ENCODE data around the gene SHB. TPM values are rescaled to one million over a fixed set of nuclear protein-coding genes. Genes with fewer than 3 reads are reported as not detected.
A peak's percentile ranks its signal among the peaks of the same experiment; 100 is the strongest.

Gene SHB
- total RNA-seq, 2 donors from 2014 or later = 25.2 to 29.3 TPM

DNA sequence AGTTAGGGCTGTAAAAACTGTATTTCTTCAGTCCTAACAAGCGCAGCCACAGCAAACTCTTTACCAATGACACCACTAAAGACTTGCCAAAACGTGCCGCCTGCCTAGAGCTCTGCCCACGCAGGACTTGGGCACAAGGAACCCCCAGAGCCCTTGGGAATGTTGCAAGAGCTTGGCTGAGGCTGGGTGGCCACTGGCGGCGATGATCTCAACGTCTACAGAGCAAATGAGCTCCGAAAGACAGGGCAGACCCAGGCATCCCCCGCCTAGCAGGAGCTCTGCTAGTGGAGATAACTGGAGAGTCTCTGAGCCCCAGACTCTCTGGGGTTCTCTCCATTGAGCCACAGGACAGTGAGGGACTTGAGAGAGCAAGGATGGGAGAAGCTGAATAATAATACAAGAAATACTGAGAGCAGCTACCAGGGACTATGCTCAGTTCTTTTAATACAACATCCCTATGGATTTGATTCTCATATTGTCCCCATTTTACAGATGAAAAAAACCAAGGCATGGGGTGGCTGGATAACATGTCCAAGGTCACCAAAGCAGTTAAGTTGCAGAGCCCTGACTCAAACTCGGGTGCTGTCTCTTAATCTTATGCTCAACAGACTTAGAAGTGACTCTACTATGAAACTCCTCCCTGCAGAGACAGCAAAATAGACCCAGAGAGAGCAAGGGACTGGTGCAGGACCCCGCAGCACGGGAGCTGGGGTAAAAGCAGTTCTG, 32.5 kb downstream of the SHB start:
- TF ChIP-seq, protein P1, sequence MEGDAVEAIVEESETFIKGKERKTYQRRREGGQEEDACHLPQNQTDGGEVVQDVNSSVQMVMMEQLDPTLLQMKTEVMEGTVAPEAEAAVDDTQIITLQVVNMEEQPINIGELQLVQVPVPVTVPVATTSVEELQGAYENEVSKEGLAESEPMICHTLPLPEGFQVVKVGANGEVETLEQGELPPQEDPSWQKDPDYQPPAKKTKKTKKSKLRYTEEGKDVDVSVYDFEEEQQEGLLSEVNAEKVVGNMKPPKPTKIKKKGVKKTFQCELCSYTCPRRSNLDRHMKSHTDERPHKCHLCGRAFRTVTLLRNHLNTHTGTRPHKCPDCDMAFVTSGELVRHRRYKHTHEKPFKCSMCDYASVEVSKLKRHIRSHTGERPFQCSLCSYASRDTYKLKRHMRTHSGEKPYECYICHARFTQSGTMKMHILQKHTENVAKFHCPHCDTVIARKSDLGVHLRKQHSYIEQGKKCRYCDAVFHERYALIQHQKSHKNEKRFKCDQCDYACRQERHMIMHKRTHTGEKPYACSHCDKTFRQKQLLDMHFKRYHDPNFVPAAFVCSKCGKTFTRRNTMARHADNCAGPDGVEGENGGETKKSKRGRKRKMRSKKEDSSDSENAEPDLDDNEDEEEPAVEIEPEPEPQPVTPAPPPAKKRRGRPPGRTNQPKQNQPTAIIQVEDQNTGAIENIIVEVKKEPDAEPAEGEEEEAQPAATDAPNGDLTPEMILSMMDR (IDR thresholded peaks at IDR 0.05) = no peak
- no peak for TF ChIP-seq POLR2A (IDR thresholded peaks at IDR 0.05)
- Histone ChIP-seq H3K4me1 (peaks cover 84% of the 10 kb centered on the region), H3K9me3 (no peaks in the 10 kb centered on the region), H3K4me3 (no peak overlapping the region), H3K27me3 (no peaks in the 10 kb centered on the region), H3K27ac (peak overlapping the region in 1 of 4 donors; percentile 42), H3K36me3 (replicated peaks in 1 of 2; ENCODE audit: insufficient read depth in 1 of 2, low read depth in 2 of 2) (no peaks in the 10 kb centered on the region)
- intact Hi-C loops (cut with DNase I) = no loop called here
- no peak for DNase-seq
- ATAC-seq = no peak
- 64 to 70% methylated on average over 6 to 12 of the region's 12 CpGs for WGBS, 2 donors

DNA sequence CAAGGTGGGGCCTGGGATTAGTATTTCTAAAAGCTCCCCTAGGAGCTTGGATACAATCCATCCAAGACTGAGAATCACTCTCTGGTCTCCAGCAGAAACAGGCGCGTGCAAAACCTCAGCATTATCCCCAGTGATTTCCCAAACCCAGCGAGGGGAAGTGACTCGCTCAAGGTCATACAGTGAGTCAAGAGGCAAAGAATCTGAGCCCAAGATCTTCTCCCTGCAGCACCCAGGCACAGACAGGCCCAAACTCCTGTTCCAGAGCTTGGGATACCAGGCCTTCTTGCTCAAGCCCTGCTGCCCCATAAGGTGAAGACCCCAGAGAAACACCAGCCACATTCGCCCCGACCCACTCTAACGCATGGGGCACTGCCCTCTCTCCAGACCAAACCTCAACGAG, 33.2 kb downstream of the SHB start:
- intact Hi-C loops (cut with DNase I) = no loop called here
- DNase-seq = no peak
- H3K27ac ChIP-seq = peak overlapping the region in 2 of 4 donors; percentile 13 to 42
- no peak for TF ChIP-seq POLR2A (IDR thresholded peaks at IDR 0.05)
- TF ChIP-seq, protein P1 (IDR thresholded peaks at IDR 0.05) = no peak
- H3K4me3 ChIP-seq = no peak overlapping the region
- ATAC-seq = no peak
- 84 to 86% methylated on average over 8 of the region's 8 CpGs for WGBS, 2 donors
- no peaks in the 10 kb centered on the region for H3K9me3 ChIP-seq
- no peaks in the 10 kb centered on the region for H3K27me3 ChIP-seq
- H3K36me3 ChIP-seq (replicated peaks in 1 of 2; ENCODE audit: insufficient read depth in 1 of 2, low read depth in 2 of 2) = no peaks in the 10 kb centered on the region
- peaks cover 83% of the 10 kb centered on the region for H3K4me1 ChIP-seq

DNA sequence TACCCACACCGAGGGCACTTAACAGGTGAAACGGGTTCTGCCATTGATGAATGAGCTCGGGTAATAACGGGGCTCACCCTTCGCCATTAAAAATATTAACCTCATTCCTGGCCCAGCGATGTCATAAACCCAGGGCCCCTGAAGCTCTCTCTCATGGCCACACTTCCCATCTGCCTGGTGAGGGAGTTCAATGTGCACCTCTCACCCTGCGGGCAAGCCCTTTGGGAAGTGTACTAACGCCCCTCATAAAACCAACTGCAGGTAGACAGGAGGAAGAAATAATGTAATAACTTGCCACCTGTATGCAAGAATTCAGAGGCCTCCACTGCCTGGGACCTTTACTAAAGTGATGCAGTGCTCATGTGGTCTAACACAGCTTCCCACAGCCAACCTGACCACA, 35.1 kb downstream of the SHB start:
- H3K27ac ChIP-seq = peak overlapping the region in 3 of 4 donors; percentile 14 to 79 (median 71)
- H3K4me3 ChIP-seq = no peak overlapping the region
- H3K36me3 ChIP-seq (replicated peaks in 1 of 2; ENCODE audit: insufficient read depth in 1 of 2, low read depth in 2 of 2) = no peaks in the 10 kb centered on the region
- intact Hi-C loops (cut with DNase I) = no loop called here
- no peak for DNase-seq
- H3K4me1 ChIP-seq = peaks cover 66% of the 10 kb centered on the region
- no peak for ATAC-seq
- 80 to 96% methylated on average over 8 of the region's 8 CpGs for WGBS, 2 donors
- TF ChIP-seq, protein P1 (IDR thresholded peaks at IDR 0.05) = no peak
- TF ChIP-seq POLR2A (IDR thresholded peaks at IDR 0.05) = no peak
- H3K27me3 ChIP-seq = no peaks in the 10 kb centered on the region
- H3K9me3 ChIP-seq = no peaks in the 10 kb centered on the region

DNA sequence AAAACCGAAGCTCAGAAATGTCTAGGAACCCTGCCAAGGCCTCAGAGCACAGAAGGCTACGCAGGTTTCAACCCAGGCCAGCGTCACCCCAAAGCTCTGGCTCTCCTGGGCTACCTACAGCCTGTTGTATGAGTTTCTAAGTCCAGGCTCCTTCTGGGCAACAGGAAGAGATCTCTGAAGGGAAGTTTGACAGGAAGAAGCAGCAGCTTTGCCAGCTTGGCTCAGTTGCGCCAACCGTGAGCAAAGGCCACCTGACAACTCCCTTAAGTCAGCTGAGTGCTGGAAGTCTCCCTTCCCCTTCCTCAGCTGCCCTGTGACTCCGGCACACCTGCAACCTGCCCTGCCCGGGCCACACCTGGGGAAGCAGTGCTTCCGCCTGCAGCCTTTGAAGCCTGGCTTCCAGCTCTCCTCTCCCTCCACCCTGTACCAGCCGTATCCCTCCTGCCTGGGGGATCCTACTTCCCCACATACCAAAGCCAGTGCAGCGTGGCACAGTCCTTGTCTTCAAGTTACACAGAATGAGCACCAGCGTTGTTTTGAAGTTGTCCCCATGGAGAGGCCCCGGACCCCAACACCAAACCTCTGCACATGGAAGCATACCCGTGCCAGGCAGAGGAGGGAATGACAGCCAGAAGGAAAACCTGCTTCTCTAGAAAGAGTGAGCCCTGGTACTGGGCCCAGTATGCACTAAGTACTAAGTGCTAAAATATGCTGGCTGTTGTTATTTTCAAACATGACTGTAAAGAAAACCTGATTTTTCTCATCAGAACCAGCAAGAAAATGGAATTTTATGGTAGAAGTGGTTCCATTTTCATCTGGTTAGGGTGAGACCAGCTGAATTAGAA, 36.5 kb downstream of the SHB start:
- intact Hi-C loops (cut with DNase I) = no loop called here
- H3K27ac ChIP-seq = peak overlapping the region; percentile 71 to 79 (median 76)
- DNase-seq (peak; percentile 75 to 90 (median 84)), ATAC-seq (peak; percentile 88)
- WGBS, 2 donors = 24 to 35% methylated on average over 11 to 13 of the region's 13 CpGs
- no peaks in the 10 kb centered on the region for H3K27me3 ChIP-seq
- no peak overlapping the region for H3K4me3 ChIP-seq
- TF ChIP-seq, protein P1 (IDR thresholded peaks at IDR 0.05) = peak in 1 of 7 experiments; percentile 19
- TF ChIP-seq POLR2A (IDR thresholded peaks at IDR 0.05) = peak in 1 of 3 donors; percentile 36
- H3K36me3 ChIP-seq (replicated peaks in 1 of 2; ENCODE audit: insufficient read depth in 1 of 2, low read depth in 2 of 2) = no peaks in the 10 kb centered on the region
- no peaks in the 10 kb centered on the region for H3K9me3 ChIP-seq
- peaks cover 65% of the 10 kb centered on the region for H3K4me1 ChIP-seq

Data from body of pancreas (tissue), 4 donors.